Kidney epithelial cell (primary cell): ENCODE results near the gene LSM4. TPM values are rescaled to one million over a fixed set of nuclear protein-coding genes. Genes with fewer than 3 reads are reported as not detected.

Experiments
- DNase-seq: peaks from one replicate; pipeline ENCODE4 v3.0.0-alpha.2; 2010; ENCODE audit warnings: low read depth
- H3K27me3 ChIP-seq: 2 replicates; pipeline ENCODE4 v1.6.0; 2011; ENCODE audit warnings: low read length; ENCODE audit not compliant: control insufficient read depth, insufficient read depth
- H3K36me3 ChIP-seq: 2 replicates; pipeline ENCODE4 v1.5.1; 2011; ENCODE audit warnings: low read length; ENCODE audit not compliant: control insufficient read depth, insufficient read depth
- H3K4me3 ChIP-seq: 2 replicates; pipeline ENCODE4 v1.5.1; 2011; ENCODE audit warnings: low read depth, mild to moderate bottlenecking, control low read depth, low read length
- total RNA-seq: library from RNA; depleted of rRNA; stranded (reverse); fragments of >200 nt; gene quantifications from 2 replicates; pipeline ENCODE4 v1.2.3, GENCODE V29; 2015
- TF ChIP-seq, protein P1 (sequence below): IDR thresholded peaks from 2 replicates; pipeline ENCODE4 v1.5.1; 2011; ENCODE audit warnings: mild to moderate bottlenecking, moderate library complexity, low read length, control low read depth, inconsistent platforms; ENCODE audit not compliant: insufficient read depth, poor library complexity, severe bottlenecking

The LSM4 gene
- total RNA-seq, 1 donor from 2014 or later, result 367 TPM

DNA sequence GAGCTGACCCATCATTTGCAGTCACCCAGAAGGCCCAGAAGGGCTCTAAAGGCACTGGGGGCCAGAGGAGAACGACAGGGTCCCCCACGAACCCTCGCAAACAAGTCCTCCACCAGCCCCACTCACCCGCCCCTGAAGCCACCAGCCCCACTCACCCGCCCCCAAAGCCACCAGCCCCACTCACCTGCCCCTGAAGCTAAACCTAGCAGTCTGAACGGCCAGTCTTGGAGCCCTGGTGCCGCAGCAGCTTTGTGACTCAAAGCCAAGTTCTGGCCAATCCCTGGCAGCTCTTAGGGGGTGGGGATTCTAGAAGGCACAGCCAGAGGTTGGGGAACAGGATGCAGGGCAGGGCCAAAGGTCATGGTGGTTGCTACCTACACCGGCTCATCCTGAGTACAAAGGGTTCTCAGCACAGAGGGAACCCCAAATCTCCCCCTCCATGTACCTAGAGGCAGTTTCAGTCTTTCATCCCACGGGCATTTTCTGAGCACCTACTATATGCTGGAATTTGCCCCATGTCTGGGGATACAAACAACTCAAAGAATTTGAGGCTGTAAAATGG lies 48.6 kb downstream of the LSM4 start, which contains the start of gene IQCN:
Gene IQCN, minus strand, starts transcription at position 234 of the 562 bp plus-strand sequence. CDS start 4,974 bp downstream, outside the sequence.
- H3K36me3 ChIP-seq, result peaks cover 2% of the 10 kb centered on the region
- no peak for DNase-seq
- TF ChIP-seq, protein P1, sequence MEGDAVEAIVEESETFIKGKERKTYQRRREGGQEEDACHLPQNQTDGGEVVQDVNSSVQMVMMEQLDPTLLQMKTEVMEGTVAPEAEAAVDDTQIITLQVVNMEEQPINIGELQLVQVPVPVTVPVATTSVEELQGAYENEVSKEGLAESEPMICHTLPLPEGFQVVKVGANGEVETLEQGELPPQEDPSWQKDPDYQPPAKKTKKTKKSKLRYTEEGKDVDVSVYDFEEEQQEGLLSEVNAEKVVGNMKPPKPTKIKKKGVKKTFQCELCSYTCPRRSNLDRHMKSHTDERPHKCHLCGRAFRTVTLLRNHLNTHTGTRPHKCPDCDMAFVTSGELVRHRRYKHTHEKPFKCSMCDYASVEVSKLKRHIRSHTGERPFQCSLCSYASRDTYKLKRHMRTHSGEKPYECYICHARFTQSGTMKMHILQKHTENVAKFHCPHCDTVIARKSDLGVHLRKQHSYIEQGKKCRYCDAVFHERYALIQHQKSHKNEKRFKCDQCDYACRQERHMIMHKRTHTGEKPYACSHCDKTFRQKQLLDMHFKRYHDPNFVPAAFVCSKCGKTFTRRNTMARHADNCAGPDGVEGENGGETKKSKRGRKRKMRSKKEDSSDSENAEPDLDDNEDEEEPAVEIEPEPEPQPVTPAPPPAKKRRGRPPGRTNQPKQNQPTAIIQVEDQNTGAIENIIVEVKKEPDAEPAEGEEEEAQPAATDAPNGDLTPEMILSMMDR, result no peak
- no peak within 1 kb of the TSS for H3K4me3 ChIP-seq
- H3K27me3 ChIP-seq, result no peaks in the 10 kb centered on the region

DNA sequence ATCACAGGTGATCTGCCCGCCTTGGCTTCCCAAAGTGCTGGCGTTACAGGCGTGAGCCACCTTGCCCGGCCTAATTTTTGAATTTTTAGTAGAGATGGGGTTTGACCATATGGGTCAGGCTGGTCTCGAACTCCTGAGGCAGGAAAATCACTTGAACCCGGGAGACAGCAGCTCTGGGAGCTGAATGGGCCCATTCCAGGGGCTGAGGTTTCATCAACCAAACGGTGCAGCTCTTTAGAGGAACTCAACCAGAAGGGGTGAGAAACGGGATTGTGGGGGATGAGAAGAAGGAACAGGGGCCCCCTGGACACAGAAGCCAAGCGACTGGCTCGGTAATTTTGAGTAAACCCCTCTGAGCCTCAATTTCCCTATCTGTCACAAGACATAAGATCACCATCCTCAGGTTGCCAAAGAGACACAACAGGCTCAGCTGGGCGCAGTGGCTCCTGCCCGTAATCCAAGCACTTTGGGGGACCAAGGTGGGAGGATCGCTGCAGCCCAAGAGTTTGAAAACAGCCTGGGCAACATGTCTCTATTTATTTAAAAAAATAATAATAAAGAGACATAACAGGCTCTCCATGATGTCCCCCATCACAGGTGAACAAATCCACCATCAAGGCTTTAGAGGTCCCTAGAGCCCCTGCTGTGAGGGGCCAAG lies 49.2 kb downstream of the LSM4 start:
- DNase-seq, result no peak
- Histone ChIP-seq H3K27me3 (no peaks in the 10 kb centered on the region), H3K36me3 (peaks cover 2% of the 10 kb centered on the region), H3K4me3 (no peak overlapping the region)
- TF ChIP-seq, protein P1, result no peak

DNA sequence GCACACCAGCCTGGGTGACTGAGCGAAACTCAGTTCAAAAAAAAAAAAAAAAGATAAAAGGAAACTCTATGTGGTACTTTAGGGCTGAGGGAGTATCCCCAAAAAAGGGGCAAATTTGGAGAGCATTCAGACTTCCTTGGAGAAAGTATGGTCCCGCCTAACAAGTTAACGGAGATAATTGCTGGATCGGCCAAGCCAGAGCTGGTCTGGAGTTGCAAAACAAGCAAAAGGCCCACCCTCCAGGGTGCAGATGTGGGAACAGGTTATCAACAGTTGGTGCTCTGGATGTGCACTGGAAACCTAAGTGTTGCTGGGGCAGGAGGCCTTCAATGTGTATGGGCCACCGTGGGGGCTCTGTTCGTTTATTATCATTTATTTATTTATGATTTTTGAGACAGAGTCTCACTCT lies 51.4 kb downstream of the LSM4 start:
- Histone ChIP-seq H3K36me3 (no peaks in the 10 kb centered on the region), H3K27me3 (no peaks in the 10 kb centered on the region), H3K4me3 (no peak overlapping the region)
- no peak for DNase-seq
- TF ChIP-seq, protein P1, result no peak

DNA sequence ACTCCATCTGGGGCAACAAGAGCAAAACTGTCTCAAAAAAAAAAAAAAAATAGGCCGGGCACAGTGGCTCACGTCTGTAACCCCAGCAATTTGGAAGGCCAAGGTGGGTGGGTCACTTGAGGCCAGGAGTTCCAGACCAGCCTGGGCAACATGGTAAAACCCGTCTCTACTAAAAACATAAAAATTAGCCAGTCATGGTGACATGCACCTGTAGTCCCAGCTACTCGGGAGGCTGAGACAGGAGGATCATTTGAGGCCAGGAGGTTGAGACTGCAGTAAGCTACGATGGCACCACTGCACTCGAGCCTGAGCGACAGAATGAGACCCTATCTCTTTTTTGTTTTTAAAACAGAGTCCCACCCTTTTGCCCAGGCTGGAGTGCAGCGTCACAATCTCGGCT lies 52.5 kb downstream of the LSM4 start:
- Histone ChIP-seq H3K4me3 (no peak overlapping the region), H3K36me3 (no peaks in the 10 kb centered on the region), H3K27me3 (no peaks in the 10 kb centered on the region)
- TF ChIP-seq, protein P1, result no peak
- no peak for DNase-seq

DNA sequence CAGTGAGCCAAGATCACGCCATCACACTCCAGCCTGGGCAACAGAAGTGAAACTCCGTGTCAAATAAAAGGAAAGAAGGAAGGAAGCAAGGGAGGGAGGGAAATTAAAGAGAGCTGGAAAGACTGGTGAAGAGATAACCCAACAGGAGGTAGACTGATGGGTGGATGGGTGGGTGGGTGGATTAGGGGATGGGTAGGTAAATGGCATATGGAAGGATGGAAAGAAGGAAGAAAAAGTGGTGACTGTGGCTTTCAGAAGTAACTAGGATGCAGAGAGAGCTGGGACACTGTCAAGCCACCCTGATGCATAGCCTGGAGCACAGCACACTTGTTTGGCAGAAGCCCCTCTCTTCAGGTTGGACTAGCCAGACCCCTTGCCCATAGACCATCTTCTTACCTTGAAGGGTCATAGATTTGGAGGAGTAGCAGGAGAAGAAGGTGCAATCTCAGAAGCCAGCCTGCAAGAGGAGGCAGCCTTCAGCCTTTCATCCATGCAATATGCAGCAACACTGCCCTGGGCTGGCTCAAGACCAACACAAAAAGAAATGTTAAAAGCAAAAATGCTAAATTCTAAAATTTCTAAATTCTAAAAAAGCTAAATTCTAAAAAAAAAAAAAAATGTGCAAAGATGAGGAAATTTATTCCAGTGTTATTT lies 53.7 kb downstream of the LSM4 start:
- DNase-seq, result no peak
- TF ChIP-seq, protein P1, result no peak
- H3K27me3 ChIP-seq, result no peaks in the 10 kb centered on the region

More for the DNA sequence above, 53.7 kb downstream of the LSM4 start:
- Histone ChIP-seq H3K36me3 (no peaks in the 10 kb centered on the region), H3K4me3 (no peak overlapping the region)
